GM12878 (cell line): ENCODE data around the gene USP35. TPM values are rescaled to one million over a fixed set of nuclear protein-coding genes. Genes with fewer than 3 reads are reported as not detected.

Experiments used
- ATAC-seq: fragments of 200-7000 bp; cut with Tn5 transposase; 3 replicates; pipeline ENCODE4 v1.9.1; 2020; ENCODE audit warnings: mild to moderate bottlenecking, moderate library complexity
- BruUV-seq: library from RNA; stranded (reverse); fragments of 400-500 nt; replicated peaks from 2 replicates; lab custom pipeline; 2021; lab: Mats Ljungman, UMichigan
- CTCF ChIA-PET: fragments of 300-600 bp; sonication (Branson Sonifier 250); formaldehyde crosslinking; extraction: SDS; loops from one replicate; lab custom pipeline; 2021; ENCODE audit warnings: inconsistent platforms; lab: Yijun Ruan, JAX
- POLR2A ChIA-PET: fragments of 350-600 bp; formaldehyde crosslinking; extraction: SDS; loops from one replicate; lab custom pipeline; 2021; ENCODE audit warnings: inconsistent platforms; lab: Charles Lee
- RAD21 ChIA-PET: fragments of 300-600 bp; sonication (Branson Sonifier 250); formaldehyde crosslinking; loops from one replicate; lab custom pipeline; 2023; ENCODE audit warnings: antibody characterized with exemption; ENCODE audit not compliant: unreplicated experiment; lab: Charles Lee
- SMC1A ChIA-PET: fragments of 300-600 bp; sonication (Branson Sonifier 250); formaldehyde crosslinking; loops from one replicate; lab custom pipeline; 2023; ENCODE audit not compliant: unreplicated experiment, uncharacterized antibody; lab: Charles Lee
- DNase-seq: peaks from one replicate; pipeline ENCODE4 v3.0.0-alpha.2; 2011; ENCODE audit warnings: low read depth, low spot score
- FAIRE-seq: peaks from 3 replicates; lab custom pipeline; 2011; peaks lifted over from hg19 to GRCh38; lab: Jason Lieb, UNC
- H2AFZ ChIP-seq: 2 replicates; pipeline ENCODE4 v1.6.0; 2011; ENCODE audit warnings: low read depth, low read length, control low read depth; ENCODE audit not compliant: control insufficient read depth
- H3K27ac ChIP-seq: 2 replicates; pipeline ENCODE4 v1.5.1; 2011; ENCODE audit warnings: control low read depth; ENCODE audit not compliant: control insufficient read depth, insufficient read depth
- H3K27me3 ChIP-seq, 2 experiments: replicated peaks in 1 of 2; 2 replicates each; pipeline versions ENCODE4 v1.6.0 to v1.6.1; 2011; ENCODE audit warnings: low read length in 1 of 2; ENCODE audit not compliant: control insufficient read depth in 2 of 2, insufficient read depth in 2 of 2
- H3K36me3 ChIP-seq, 2 experiments: 2 replicates each; pipeline ENCODE4 v1.5.1; 2011; ENCODE audit warnings: low read length in 1 of 2; ENCODE audit not compliant: control insufficient read depth in 2 of 2, insufficient read depth in 2 of 2
- H3K4me1 ChIP-seq: 2 replicates; pipeline ENCODE4 v1.6.1; 2011; ENCODE audit warnings: mild to moderate bottlenecking, low read length, moderate library complexity, mixed read lengths; ENCODE audit not compliant: control insufficient read depth, insufficient read depth
- H3K4me2 ChIP-seq: 2 replicates; pipeline ENCODE4 v1.6.0; 2011; ENCODE audit warnings: control low read depth; ENCODE audit not compliant: control insufficient read depth, insufficient read depth
- H3K4me3 ChIP-seq: fragments of 200-600 bp; sonication (generic); 2 replicates; pipeline ENCODE4 v1.5.1; 2016
- H3K79me2 ChIP-seq: 2 replicates; pipeline ENCODE4 v1.6.0; 2011; ENCODE audit warnings: low read length; ENCODE audit not compliant: control insufficient read depth, insufficient read depth
- H3K9ac ChIP-seq: 2 replicates; pipeline ENCODE4 v1.8.0; 2011; ENCODE audit warnings: low read length, control low read depth, mixed read lengths; ENCODE audit not compliant: control insufficient read depth, insufficient read depth
- H3K9me3 ChIP-seq: replicated peaks from 3 replicates; pipeline ENCODE4 v1.5.1; 2011; ENCODE audit warnings: mild to moderate bottlenecking, low read length; ENCODE audit not compliant: control insufficient read depth, insufficient read depth
- H4K20me1 ChIP-seq: 2 replicates; pipeline ENCODE4 v1.6.0; 2011; ENCODE audit not compliant: control insufficient read depth, insufficient read depth
- CBX5 ChIP-seq: sonication (generic); IDR thresholded peaks from 2 replicates; pipeline ENCODE4 v1.6.1; 2016; ENCODE audit warnings: low read depth, moderate library complexity, mild to moderate bottlenecking, inconsistent platforms
- CREM ChIP-seq: IDR thresholded peaks from 2 replicates; pipeline ENCODE4 v1.6.1; 2014; ENCODE audit warnings: antibody characterized with exemption, low read depth
- GABPA ChIP-seq: IDR thresholded peaks from 2 replicates; pipeline ENCODE4 v1.6.1; 2014; ENCODE audit warnings: antibody characterized with exemption, low read depth, mild to moderate bottlenecking, inconsistent platforms
- HSF1 ChIP-seq: fragments of 150-350 bp; IDR thresholded peaks from 2 replicates; pipeline ENCODE4 v1.6.1; 2014; ENCODE audit warnings: mild to moderate bottlenecking, low read depth, low read length
- POU2F2 ChIP-seq: IDR thresholded peaks from 3 replicates; pipeline ENCODE4 v1.6.1; 2011; ENCODE audit warnings: low read depth, mild to moderate bottlenecking, low read length, borderline replicate concordance
- RUNX3 ChIP-seq: IDR thresholded peaks from 2 replicates; pipeline ENCODE4 v1.6.1; 2012; ENCODE audit warnings: low read length, inconsistent platforms
- SKIL ChIP-seq: fragments of 450-650 bp; IDR thresholded peaks from 2 replicates; pipeline ENCODE4 v1.6.1; 2017; ENCODE audit warnings: mild to moderate bottlenecking, low read depth, inconsistent platforms; ENCODE audit not compliant: poor library complexity, severe bottlenecking
- TCF7 ChIP-seq: IDR thresholded peaks from 2 replicates; pipeline ENCODE4 v1.6.1; 2014; ENCODE audit warnings: antibody characterized with exemption, borderline replicate concordance
- ZNF622 ChIP-seq: fragments of 450-650 bp; IDR thresholded peaks from 2 replicates; pipeline ENCODE4 v1.6.1; 2017; ENCODE audit warnings: mild to moderate bottlenecking, inconsistent platforms
- WGBS: methylation state at CpG from one replicate; pipeline ENCODE4 v1.1.6; 2016; ENCODE audit warnings: low lambda C conversion rate; ENCODE audit not compliant: insufficient replicate concordance, insufficient coverage; ENCODE audit errors: missing lambda C conversion rate; 5-methylcytosine and 5-hydroxymethylcytosine counted together
- in situ Hi-C: fragments of 300-500 bp; cut with MboI; formaldehyde crosslinking; loops from 9 replicates; pipeline ENCODE4 v1.14.3; 2018; ENCODE audit warnings: mixed read lengths
- intact Hi-C: fragments of 100-400 bp; cut with micrococcal nuclease; formaldehyde crosslinking; loops from one replicate; pipeline ENCODE4 v1.14.2; 2022; ENCODE audit not compliant: unreplicated experiment
- polyA plus RNA-seq, 11 experiments: library from polyadenylated mRNA; depleted of rRNA in 4 of 11; unstranded in 6 of 11; stranded (reverse) in 5 of 11; fragments of >200 nt; fragmentation: Nextera tagmentation in 4 of 11; fragmentation: Illumina TruSeq in 1 of 11; extraction: Ambion mirVana in 4 of 11; extraction: Trizol in 1 of 11; gene quantifications; 1 replicate in 1 of 11; 2 replicates in 10 of 11; pipeline versions ENCODE4 v1.2.1 to v1.2.3, GENCODE V29; 2011 to 2016; ENCODE audit warnings: inconsistent platforms in 2 of 11, missing spikeins in 2 of 11, low read depth in 1 of 11
- total RNA-seq, 4 experiments: library from RNA; depleted of rRNA in 3 of 4; stranded (reverse); fragments of >200 nt in 3 of 4; fragmentation: Illumina TruSeq in 1 of 4; extraction: Trizol in 1 of 4; gene quantifications; 2 replicates each; pipeline versions ENCODE4 v1.2.1 to v1.2.3, GENCODE V29; 2013 to 2021
- TF ChIP-seq, protein P1 (sequence below): fragments of 450-650 bp; IDR thresholded peaks from 2 replicates; pipeline ENCODE4 v1.6.1; 2016; ENCODE audit warnings: mild to moderate bottlenecking, moderate library complexity, borderline replicate concordance
- TF ChIP-seq, protein P2 (sequence below): IDR thresholded peaks from 2 replicates; pipeline ENCODE4 v1.6.1; 2011; ENCODE audit warnings: low read depth, mild to moderate bottlenecking, low read length, moderate library complexity, borderline replicate concordance; ENCODE audit errors: extremely low read depth

The USP35 gene
- total and polyA plus RNA-seq, 10 of the 15 experiments (the other 5 are each of a cell fraction or from before 2014, with no cell fraction given), result 0.13 to 6.4 (median 3.1) TPM; not detected in 1

- peaks cover 0 to 8% of the 10 kb centered on the region in 2 experiments; a peak in 2 of 4 replicates for H3K36me3 ChIP-seq
- no peak for ATAC-seq
- TF ChIP-seq POU2F2 (no peak), ZNF622 (no peak), GABPA (no peak), CBX5 (no peak), CREM (no peak), TCF7 (no peak), RUNX3 (no peak), SKIL (no peak), HSF1 (no peak)
- TF ChIP-seq, protein P1, sequence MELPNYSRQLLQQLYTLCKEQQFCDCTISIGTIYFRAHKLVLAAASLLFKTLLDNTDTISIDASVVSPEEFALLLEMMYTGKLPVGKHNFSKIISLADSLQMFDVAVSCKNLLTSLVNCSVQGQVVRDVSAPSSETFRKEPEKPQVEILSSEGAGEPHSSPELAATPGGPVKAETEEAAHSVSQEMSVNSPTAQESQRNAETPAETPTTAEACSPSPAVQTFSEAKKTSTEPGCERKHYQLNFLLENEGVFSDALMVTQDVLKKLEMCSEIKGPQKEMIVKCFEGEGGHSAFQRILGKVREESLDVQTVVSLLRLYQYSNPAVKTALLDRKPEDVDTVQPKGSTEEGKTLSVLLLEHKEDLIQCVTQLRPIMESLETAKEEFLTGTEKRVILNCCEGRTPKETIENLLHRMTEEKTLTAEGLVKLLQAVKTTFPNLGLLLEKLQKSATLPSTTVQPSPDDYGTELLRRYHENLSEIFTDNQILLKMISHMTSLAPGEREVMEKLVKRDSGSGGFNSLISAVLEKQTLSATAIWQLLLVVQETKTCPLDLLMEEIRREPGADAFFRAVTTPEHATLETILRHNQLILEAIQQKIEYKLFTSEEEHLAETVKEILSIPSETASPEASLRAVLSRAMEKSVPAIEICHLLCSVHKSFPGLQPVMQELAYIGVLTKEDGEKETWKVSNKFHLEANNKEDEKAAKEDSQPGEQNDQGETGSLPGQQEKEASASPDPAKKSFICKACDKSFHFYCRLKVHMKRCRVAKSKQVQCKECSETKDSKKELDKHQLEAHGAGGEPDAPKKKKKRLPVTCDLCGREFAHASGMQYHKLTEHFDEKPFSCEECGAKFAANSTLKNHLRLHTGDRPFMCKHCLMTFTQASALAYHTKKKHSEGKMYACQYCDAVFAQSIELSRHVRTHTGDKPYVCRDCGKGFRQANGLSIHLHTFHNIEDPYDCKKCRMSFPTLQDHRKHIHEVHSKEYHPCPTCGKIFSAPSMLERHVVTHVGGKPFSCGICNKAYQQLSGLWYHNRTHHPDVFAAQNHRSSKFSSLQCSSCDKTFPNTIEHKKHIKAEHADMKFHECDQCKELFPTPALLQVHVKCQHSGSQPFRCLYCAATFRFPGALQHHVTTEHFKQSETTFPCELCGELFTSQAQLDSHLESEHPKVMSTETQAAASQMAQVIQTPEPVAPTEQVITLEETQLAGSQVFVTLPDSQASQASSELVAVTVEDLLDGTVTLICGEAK, result no peak
- TF ChIP-seq, protein P2, sequence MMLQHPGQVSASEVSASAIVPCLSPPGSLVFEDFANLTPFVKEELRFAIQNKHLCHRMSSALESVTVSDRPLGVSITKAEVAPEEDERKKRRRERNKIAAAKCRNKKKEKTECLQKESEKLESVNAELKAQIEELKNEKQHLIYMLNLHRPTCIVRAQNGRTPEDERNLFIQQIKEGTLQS, result no peak
- in situ Hi-C loops (no loop called here), intact Hi-C loops (no loop called here)
- RAD21 ChIA-PET, result interaction anchor here (1.3 kb wide), 1 partner anchor 9 kb away, joined by 3 read pairs; no protein-coding TSS in a partner anchor
- no peak overlapping the region for H3K4me2 ChIP-seq
- no peak for DNase-seq
- H3K9me3 ChIP-seq, result no peaks in the 10 kb centered on the region
- CTCF ChIA-PET, result interaction anchor here (1.4 to 1.5 kb wide), 3 partner anchors 9 to 199 kb away, joined by 3 to 6 read pairs (median 3); partner anchors contain the start of gene GAB2
- POLR2A ChIA-PET, result no interaction called here
- BruUV-seq, result no TSS peak
- WGBS, result 75% methylated on average over 11 of the region's 11 CpGs
- peaks cover 27% of the 10 kb centered on the region for H3K4me1 ChIP-seq
- no peaks in the 10 kb centered on the region for H3K79me2 ChIP-seq
- H3K4me3 ChIP-seq, result no peak overlapping the region
- no peaks in the 10 kb centered on the region for H3K27me3 ChIP-seq
- SMC1A ChIA-PET, result interaction anchor here (1.5 kb wide), 1 partner anchor 9 kb away, joined by 6 read pairs; no protein-coding TSS in a partner anchor
- FAIRE-seq, result no peak
- H4K20me1 ChIP-seq, result no peaks in the 10 kb centered on the region
- H3K9ac ChIP-seq, result no peak overlapping the region
- no peak overlapping the region for H2AFZ ChIP-seq
- no peak overlapping the region for H3K27ac ChIP-seq
Measured at GRCh38 chr11:78218707-78219492, 30.2 kb downstream of the USP35 start.
